Skin of body (tissue), 2 donors: ENCODE results near the gene TNS3. TPM values are rescaled to one million over a fixed set of nuclear protein-coding genes. Genes with fewer than 3 reads are reported as not detected.

Source experiments
- DNase-seq: peaks from one replicate; lab custom pipeline; 2025; lab: John Stamatoyannopoulos, UW
- total RNA-seq: library from RNA; depleted of rRNA; stranded (reverse); fragments of >200 nt; gene quantifications from one replicate; pipeline ENCODE4 v1.2.3, GENCODE V29; 2014

Gene TNS3
- total RNA-seq, 1 donor from 2014 or later = 44.7 TPM

GRCh38 chr7:47241112-47242065, 340.5 kb downstream of the TNS3 start:
- DNase-seq = no peak

GRCh38 chr7:47239931-47240421, 341.9 kb downstream of the TNS3 start:
- peak; percentile 81 for DNase-seq

DNA sequence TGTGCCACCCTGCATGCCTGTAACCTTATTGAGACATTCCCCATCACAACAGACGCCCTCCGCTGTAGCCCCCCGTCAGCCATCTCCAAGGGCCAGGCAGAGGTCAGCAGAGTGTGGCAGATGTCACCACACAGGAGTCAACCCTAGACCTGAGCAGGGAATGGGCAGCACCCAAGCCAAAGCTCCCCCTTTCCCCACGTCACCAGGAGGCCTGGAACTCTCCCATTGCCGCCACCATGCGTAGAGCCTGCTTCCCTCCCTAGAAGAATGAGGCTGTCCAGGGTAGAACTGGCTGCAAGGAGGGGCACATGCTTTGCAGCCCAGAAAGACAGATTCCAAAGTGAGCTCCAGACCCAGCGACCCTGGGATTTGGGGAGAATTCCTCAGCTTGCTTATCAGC, 342.9 kb downstream of the TNS3 start:
- no peak for DNase-seq

GRCh38 chr7:47236480-47237129, 345.3 kb downstream of the TNS3 start:
- DNase-seq = peak; percentile 82

DNA sequence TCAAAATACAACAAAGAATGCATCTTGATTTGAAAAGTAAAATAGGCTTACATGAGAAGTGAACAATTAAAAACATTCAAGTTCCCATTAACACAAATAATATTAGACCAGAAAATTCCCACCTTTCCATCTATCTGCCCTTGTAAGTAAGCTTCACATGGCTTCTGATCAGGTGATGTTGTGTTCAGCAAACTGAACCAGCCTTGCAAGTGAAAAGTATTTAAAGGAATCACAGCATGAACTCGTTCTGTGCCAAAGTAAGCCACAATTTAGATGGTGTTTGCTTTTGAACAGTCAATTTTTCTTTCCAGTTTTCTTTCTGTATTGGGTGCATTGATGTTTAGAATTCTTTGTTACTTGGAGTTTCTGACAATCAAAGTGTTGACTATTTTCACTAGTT, 347.9 kb downstream of the TNS3 start:
- DNase-seq = no peak

GRCh38 chr7:47232751-47233412, 349.0 kb downstream of the TNS3 start:
- DNase-seq = peak; percentile 20

DNA sequence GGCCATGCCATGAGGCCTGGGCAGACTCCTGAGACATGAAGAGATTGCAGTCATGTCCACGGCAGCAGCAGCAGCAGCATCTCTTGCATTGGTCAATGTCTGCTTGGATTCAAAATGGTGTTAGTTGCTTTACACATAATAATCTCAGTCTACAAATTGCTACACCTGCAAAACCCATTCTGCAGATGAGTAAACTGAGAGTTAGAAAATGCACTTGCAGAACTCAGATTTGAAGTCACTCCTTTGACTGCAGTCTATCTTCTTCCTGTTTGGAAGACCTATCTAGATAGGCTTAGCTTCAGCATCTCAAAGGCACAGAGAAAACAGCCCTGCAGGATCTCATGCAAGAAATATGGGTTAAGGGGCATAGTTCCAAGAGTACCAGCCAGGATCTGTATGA, 350.3 kb downstream of the TNS3 start:
- no peak for DNase-seq

DNA sequence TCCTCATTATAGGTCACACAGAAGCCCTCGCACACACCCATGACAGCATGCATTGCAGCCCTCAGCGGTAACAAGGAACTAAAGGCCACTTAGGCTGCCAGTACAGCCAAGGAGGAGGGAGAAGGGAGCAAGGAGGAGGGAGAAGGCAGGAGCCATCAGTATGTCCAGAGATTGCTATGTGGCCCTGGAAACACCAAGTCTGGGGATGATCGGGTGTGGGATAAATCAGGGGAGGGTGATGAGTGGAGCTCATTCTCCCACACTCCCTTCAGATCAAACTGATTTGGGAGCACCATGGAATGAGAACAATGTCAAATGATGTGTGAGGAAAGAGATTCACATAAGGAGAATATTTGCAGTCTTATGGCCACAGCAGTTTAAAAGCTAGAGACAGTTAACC, 350.9 kb downstream of the TNS3 start:
- DNase-seq = no peak

- no peak for DNase-seq
Measured at GRCh38 chr7:47228386-47229014, 353.4 kb downstream of the TNS3 start.

DNA sequence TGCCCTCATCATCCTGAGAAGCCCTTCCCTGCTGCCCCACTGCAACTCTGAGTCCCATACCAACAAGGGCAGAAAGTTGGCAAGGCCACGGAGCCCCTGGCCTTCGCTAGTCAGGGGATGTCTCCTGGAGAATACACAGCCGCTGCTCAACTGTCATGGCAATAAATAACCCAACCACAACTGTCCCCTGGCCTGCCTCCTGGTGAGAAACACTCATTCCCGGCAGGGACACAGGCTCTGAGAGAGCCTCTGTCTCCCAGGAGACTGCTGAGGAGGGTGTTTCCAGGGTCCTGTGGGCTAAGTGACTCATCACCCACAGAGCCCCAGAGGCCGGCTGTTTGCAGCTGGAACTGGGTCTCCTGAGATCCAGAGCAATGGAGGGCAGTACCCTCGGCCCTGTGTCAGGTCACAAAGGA, 354.1 kb downstream of the TNS3 start:
- DNase-seq = no peak

DNA sequence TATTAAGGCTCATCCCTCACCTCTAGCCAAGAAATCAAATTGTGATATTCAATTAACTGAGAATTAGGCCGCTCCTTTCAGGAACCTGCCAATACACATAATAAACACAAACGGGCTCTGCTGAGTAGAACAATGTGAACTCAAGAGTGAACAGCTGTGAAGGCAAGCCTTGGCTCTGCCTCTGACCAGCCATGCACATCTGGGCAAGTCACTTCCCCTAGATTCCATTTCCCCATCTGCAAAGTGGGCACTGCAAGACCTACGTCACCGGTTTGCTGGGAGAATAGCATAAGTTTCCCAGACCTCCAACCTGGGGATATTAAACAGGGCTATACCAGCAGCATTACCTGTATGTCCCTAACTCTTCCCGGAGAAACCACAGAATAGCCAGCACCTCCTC, 355.2 kb downstream of the TNS3 start:
- DNase-seq = no peak

DNA sequence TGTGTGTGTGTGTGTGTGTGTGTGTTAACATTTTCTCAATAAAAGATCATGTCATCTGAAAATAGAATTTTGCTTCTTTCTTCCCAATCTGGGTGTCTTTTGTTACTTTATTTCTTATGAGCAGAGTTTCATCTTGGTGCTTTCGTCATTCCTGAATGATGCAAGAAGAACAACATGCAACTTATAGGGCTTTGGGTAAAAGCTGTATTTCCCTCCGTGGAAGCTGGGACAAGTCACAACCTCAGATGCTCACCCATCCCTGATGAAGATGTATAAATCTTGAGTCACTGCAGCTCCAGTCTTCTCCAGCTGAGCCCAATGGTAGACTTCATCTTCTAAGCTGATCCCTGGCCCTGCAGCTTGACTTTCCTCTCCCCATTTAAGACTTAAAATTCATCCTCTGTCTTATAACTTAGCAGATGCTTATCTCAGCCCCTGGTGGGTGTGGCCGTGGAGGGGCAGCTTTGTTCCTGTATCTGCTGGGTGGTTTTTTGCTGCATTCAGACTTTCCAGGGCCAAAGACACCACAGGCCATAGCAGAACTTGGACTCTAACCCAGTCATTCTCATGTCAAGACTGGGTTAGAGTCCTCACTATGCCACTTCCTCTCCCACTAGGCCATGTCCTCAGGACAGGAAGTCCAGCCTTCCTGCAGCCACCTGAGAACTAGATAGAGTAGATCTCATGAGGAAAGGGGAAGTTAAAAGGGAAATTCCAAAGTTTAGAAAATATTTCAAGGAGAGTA, 356.4 kb downstream of the TNS3 start:
- no peak for DNase-seq
